Measurements from ENCODE around the gene KHK. TPM values are rescaled to one million over a fixed set of nuclear protein-coding genes. Genes with fewer than 3 reads are reported as not detected.

Gene KHK
- polyA plus RNA-seq, 1 donor (not counting 4 experiments of a cell fraction or from before 2014, with no cell fraction given) = 0.21 TPM

- dilution Hi-C loops (cut with MboI; ENCODE audit: extremely low pct_ligation_motif_present, low sequenced_read_pairs) = no loop called here
- no peaks in the 10 kb centered on the region for H3K9me3 ChIP-seq (ENCODE audit: control insufficient read depth, low read depth, low read length)
- H3K36me3 ChIP-seq (ENCODE audit: control insufficient read depth in 2 of 2, extremely low read depth in 1 of 2, insufficient read depth in 2 of 2, low read length in 2 of 2) = no peaks in the 10 kb centered on the region
- H3K27me3 ChIP-seq (ENCODE audit: control insufficient read depth, extremely low read depth, insufficient read depth, low read length) = peaks cover 7% of the 10 kb centered on the region
- H3K4me3 ChIP-seq (ENCODE audit: control insufficient read depth in 2 of 3, extremely low read depth in 1 of 3, insufficient read depth in 2 of 3, low read depth in 1 of 3, low read length in 3 of 3) = no peak within 1 kb of the TSS
- no peak within 1 kb of the TSS for H3K27ac ChIP-seq (ENCODE audit: control insufficient read depth, insufficient read depth, low read length)
- TF ChIP-seq CTCF (optimal IDR thresholded peaks at IDR 0.05 in 1 of 3, IDR thresholded peaks at IDR 0.05 in 1 of 3, conservative IDR thresholded peaks at IDR 0.05 in 1 of 3; ENCODE audit: extremely low read depth in 1 of 3, insufficient read depth in 2 of 3, low read length in 3 of 3) = no peak
- TF ChIP-seq EZH2 (IDR thresholded peaks at IDR 0.05; ENCODE audit: low read length) = no peak
- H4K20me1 ChIP-seq (ENCODE audit: control insufficient read depth, extremely low read depth, insufficient read depth, low read length) = no peaks in the 10 kb centered on the region
- DNase-seq (ENCODE audit: low read depth, low spot score) (no peak), FAIRE-seq (no peak)
- no peaks in the 10 kb centered on the region for H3K79me2 ChIP-seq (ENCODE audit: control insufficient read depth, insufficient read depth, low read length)
- peaks cover 5% of the 10 kb centered on the region for H3K4me1 ChIP-seq (ENCODE audit: control insufficient read depth, extremely low read depth, insufficient read depth, low read length)
- H3K4me2 ChIP-seq (ENCODE audit: control insufficient read depth, extremely low read depth, insufficient read depth, low read depth, low read length) = no peak within 1 kb of the TSS
- no peak within 1 kb of the TSS for H3K9ac ChIP-seq (ENCODE audit: control insufficient read depth, extremely low read depth, insufficient read depth, low read length)
- H3K9me1 ChIP-seq (ENCODE audit: control insufficient read depth, extremely low read depth, insufficient read depth, low read length) = no peaks in the 10 kb centered on the region
- no peak within 1 kb of the TSS for H2AFZ ChIP-seq (ENCODE audit: control insufficient read depth, low read length)
These were observed 62.3 kb downstream of the KHK start, which contains the start of gene TCF23 for GRCh38 chr2:27148801-27149439. Gene TCF23, plus strand, starts transcription at chr2:27149004. Its CDS starts 130 bp downstream, at chr2:27149134.

GRCh38 chr2:27149570-27150405 lies 63.2 kb downstream of the KHK start:
- dilution Hi-C loops (cut with MboI; ENCODE audit: extremely low pct_ligation_motif_present, low sequenced_read_pairs) = no loop called here

More at GRCh38 chr2:27149570-27150405, 63.2 kb downstream of the KHK start:
- H3K4me3 ChIP-seq (ENCODE audit: control insufficient read depth in 2 of 3, extremely low read depth in 1 of 3, insufficient read depth in 2 of 3, low read depth in 1 of 3, low read length in 3 of 3) = no peak overlapping the region
- H3K9ac ChIP-seq (ENCODE audit: control insufficient read depth, extremely low read depth, insufficient read depth, low read length) = no peak overlapping the region
- H3K4me1 ChIP-seq (ENCODE audit: control insufficient read depth, extremely low read depth, insufficient read depth, low read length) = peaks cover 5% of the 10 kb centered on the region
- FAIRE-seq = no peak
- peaks cover 7% of the 10 kb centered on the region for H3K27me3 ChIP-seq (ENCODE audit: control insufficient read depth, extremely low read depth, insufficient read depth, low read length)
- H3K4me2 ChIP-seq (ENCODE audit: control insufficient read depth, extremely low read depth, insufficient read depth, low read depth, low read length) = no peak overlapping the region
- H4K20me1 ChIP-seq (ENCODE audit: control insufficient read depth, extremely low read depth, insufficient read depth, low read length) = no peaks in the 10 kb centered on the region
- H3K27ac ChIP-seq (ENCODE audit: control insufficient read depth, insufficient read depth, low read length) = no peak overlapping the region
- DNase-seq (ENCODE audit: low read depth, low spot score) = no peak
- TF ChIP-seq EZH2 (IDR thresholded peaks at IDR 0.05; ENCODE audit: low read length) (no peak), CTCF (optimal IDR thresholded peaks at IDR 0.05 in 1 of 3, IDR thresholded peaks at IDR 0.05 in 1 of 3, conservative IDR thresholded peaks at IDR 0.05 in 1 of 3; ENCODE audit: extremely low read depth in 1 of 3, insufficient read depth in 2 of 3, low read length in 3 of 3) (no peak)
- no peaks in the 10 kb centered on the region for H3K9me3 ChIP-seq (ENCODE audit: control insufficient read depth, low read depth, low read length)
- H3K36me3 ChIP-seq (ENCODE audit: control insufficient read depth in 2 of 2, extremely low read depth in 1 of 2, insufficient read depth in 2 of 2, low read length in 2 of 2) = no peaks in the 10 kb centered on the region
- H2AFZ ChIP-seq (ENCODE audit: control insufficient read depth, low read length) = no peak overlapping the region
- H3K9me1 ChIP-seq (ENCODE audit: control insufficient read depth, extremely low read depth, insufficient read depth, low read length) = no peaks in the 10 kb centered on the region
- H3K79me2 ChIP-seq (ENCODE audit: control insufficient read depth, insufficient read depth, low read length) = no peaks in the 10 kb centered on the region

Other genes starting within 250 kb of the KHK start
- gene DPYSL5, start 238.6 kb upstream of the KHK start, polyA plus RNA-seq = not detected in 3 replicates
- gene MAPRE3, start 116.1 kb upstream of the KHK start, polyA plus RNA-seq = 12.6 to 16.5 TPM (median 15.0 TPM) in 3 replicates
- 28.7 to 65.8 TPM (median 38.0 TPM) in 3 replicates for gene TMEM214, start 53.8 kb upstream of the KHK start, polyA plus RNA-seq
- gene AGBL5, start 35.1 kb upstream of the KHK start, polyA plus RNA-seq = 24.5 to 27.7 TPM (median 25.5 TPM) in 3 replicates
- gene OST4, start 15.1 kb upstream of the KHK start, polyA plus RNA-seq = 393 to 636 TPM (median 541 TPM) in 3 replicates
- 0.01 to 0.06 TPM (median 0.03 TPM) in 3 replicates for gene EMILIN1, start 8.2 kb upstream of the KHK start, polyA plus RNA-seq
- 1.1 to 1.4 TPM (median 1.3 TPM) in 3 replicates for gene CGREF1, start 32.4 kb downstream of the KHK start, polyA plus RNA-seq
- not detected in 3 replicates for gene ABHD1, start 37.0 kb downstream of the KHK start, polyA plus RNA-seq
- gene PREB, start 47.9 kb downstream of the KHK start, polyA plus RNA-seq = 48.7 to 51.0 TPM (median 50.9 TPM) in 3 replicates
- not detected in 3 replicates for gene PRR30, start 52.6 kb downstream of the KHK start, polyA plus RNA-seq
- gene TCF23, start 62.2 kb downstream of the KHK start, polyA plus RNA-seq = not detected in 3 replicates
- gene ATRAID, start 125.3 kb downstream of the KHK start, polyA plus RNA-seq = 154 to 168 TPM (median 156 TPM) in 3 replicates
- gene SLC5A6, start 125.5 kb downstream of the KHK start, polyA plus RNA-seq = 55.1 to 72.3 TPM (median 60.4 TPM) in 3 replicates
- 17.1 to 33.3 TPM (median 21.0 TPM) in 3 replicates for gene CAD, start 130.6 kb downstream of the KHK start, polyA plus RNA-seq
- not detected in 3 replicates for gene SLC30A3, start 176.3 kb downstream of the KHK start, polyA plus RNA-seq
- gene DNAJC5G, start 188.7 kb downstream of the KHK start, polyA plus RNA-seq = not detected in 3 replicates
- not detected in 3 replicates for gene TRIM54, start 195.7 kb downstream of the KHK start, polyA plus RNA-seq
- 0.08 to 0.59 TPM (median 0.10 TPM) in 3 replicates for gene UCN, start 221.7 kb downstream of the KHK start, polyA plus RNA-seq
- 117 to 162 TPM (median 125 TPM) in 3 replicates for gene MPV17, start 236.3 kb downstream of the KHK start, polyA plus RNA-seq

Data from keratinocyte (primary cell).